ENCODE data around the gene PRICKLE2.

Gene PRICKLE2

DNA sequence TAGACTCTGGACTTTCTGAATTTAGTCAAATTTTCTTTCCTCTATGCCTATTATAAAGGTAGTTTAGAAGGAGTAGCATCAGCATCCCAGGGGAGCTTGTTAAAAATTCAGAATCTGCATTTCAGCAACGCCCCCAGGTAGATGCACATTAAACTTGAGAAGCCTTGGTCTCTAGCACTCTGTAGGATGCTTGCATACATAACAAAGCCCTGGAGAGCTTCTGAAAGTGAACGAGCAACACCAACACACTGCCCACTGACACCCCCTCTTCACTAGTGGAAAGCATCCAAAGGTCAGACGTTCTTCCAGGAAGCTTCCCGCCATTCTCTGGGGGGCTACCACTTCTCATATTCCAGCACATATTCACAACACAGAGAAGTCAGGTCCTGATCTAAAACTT, 6.5 kb downstream of the PRICKLE2 start:
- no peak for DNase-seq

DNA sequence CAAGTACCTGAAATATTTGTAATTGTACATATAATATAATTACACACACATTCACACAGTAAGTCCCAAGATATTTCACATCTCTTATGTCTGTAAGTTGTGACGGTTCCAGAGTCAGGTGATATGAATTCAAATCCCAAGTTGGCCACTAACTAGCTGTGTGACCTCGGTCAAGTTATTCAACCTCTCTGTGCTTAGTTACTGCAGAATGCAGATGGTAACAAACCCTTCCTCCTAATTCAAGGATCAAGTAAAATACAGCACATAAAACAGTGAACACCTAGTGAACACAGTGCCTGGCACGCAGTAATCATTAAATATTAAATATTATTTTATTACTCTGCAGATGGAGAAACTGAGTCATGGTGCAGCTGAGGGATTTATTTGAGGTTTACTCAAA, 6.9 kb downstream of the PRICKLE2 start:
- DNase-seq: no peak

DNA sequence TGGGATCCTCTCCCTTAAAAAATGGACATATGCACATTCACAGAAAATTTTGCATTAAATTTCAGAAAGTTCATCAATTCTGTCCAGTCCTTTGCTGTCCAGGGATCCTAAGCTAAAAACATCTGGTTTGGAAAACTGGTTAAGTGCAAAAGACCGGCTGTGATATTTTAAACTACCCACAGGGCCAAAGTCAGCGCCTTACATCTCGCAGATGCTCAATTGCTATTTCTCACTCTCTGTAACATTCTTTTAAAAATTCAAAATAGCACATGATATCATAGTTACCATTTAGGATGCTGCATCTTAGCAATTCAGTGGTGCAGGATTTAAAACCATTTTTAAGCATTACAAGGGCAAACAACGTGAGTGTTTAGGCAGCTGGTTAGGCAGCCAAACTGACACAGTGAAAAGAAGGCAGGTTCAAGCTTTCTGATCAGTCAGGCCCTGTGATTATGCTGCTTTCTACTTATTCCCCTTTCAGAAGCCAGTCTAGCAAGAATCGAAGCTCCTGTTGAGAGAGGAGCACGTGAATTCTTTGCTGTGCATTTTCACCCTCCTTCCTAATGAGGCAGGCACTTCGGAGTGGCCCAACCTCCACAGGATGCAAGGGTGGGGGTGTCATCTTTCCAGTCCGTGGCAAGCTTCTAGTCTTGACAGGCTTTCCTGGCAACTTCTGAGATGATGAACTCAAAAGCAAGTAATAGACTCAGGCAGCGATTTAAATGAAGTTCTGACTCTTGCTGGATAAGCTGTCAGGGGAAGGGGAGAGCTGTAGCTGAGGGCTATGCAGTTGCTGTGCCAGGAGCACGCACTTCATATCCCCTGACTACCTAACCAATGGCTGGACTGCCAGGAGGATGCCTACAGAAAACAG, 8.8 kb downstream of the PRICKLE2 start:
- DNase-seq: no peak

DNA sequence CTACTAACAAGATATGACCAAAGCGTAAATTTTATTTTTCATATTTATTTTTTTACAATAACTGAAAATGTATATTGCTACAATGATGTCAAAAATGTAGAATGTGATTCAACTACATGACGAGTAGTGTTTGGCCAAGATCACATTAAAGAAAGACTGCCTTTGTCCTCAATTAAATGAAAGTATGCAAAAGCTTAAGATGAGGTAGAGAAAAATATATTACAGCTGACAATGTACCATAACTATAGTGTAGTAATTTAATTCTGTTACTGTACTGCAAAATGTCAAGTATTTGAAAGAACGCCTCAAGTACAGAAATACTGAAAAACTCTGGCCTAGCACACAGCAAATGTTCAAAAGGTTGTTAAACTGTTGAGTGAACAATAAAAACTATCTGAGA, 9.7 kb downstream of the PRICKLE2 start:
- DNase-seq: no peak

DNA sequence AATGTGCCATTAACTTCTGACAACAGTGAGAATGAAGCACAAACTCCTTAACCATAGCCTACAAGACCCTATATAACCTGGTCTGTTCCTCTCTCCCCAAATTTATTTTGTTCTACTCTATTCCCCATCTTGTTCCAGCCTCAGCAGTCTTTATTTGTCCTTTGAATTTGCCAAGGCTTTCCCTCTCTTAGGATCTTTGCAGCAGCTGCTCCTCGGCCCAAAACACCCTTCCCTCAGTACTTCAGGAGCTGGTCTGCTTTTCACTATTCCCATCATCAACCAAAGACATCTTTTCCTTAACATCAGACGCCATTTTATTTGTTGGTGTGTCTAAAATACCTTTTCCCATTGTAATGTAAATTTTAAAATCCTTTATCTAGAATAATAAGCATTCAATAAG, 10.2 kb downstream of the PRICKLE2 start:
- DNase-seq: no peak

DNA sequence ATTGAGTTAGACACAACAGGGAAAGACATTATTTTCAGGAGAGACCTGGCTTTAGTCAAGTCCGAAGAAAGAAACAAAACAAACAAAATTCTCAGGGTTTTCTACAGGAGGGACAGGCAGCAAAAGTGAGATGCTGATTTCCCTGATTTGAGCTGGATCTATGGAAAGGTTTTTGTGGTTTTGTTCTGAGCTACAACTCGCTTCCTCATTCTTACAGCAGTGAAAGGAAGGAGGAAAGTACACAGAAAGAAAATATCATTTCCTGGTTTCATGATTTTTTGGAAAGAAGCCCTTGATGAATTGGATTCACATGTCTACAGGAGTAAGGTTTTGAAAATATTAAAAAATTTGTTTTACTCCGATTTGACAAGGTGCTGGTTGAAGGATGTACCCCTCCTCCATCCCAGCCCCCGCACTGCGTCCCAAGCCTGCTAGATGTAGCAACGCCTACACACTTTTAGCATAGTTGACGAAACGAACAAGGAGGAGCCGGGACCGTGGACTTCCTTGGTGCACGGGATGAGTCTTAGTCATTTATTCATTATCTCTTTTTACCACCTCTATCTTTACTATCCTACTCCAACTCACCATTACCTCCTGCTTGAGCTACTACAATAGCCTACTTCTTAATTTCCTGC, 10.8 kb downstream of the PRICKLE2 start:
- DNase-seq: no peak

DNA sequence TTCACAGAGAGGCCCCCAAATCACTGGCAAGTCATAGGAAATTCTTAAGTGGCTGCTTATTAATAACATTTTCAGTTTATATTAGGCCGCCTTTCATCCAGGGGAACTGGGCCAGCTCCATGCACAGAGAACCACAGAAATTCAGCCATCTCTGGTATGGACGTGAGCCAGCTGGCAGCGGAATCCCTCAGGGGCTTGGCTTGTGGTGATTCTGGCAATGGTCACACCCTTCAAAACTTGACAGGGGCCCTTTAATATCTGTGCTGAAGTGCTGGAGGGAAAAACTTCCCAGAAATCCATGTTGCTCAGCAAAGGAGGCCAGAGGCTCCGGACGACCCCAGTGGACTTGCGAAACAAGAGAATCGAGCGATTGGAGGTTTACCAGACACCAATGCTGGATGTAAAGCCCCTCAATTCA, 11.3 kb downstream of the PRICKLE2 start:
- DNase-seq: no peak

DNA sequence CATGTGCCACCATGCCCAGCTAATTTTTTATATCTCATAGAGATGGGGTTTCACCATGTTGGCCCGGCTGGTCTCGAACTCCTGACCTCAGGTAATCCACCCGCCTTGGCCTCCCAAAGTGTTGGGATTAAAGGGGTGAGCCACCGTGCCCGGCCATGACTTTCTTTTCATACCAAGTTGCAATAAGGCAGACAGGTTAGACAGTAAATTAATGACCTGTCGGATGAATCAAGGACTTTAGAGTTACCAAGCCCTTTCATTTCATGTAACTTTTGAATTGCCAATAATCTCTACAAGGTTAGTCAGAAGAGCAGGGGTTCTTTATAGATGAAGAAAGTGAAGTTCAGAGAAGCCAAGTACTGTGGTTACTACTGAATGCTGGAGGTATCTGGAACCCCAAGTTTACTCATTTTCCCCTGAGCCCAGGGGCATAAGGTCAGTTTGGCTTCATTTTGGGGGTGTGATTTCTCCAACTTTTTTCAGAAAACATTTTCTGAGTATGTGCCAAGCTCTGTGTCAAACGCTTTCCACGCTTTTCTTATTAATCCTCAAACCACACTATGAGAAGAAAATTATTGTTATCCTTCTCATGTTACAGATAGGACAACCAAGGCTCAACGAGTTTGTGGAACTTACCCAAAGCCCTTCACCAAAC, 11.9 kb downstream of the PRICKLE2 start:
- no peak for DNase-seq

DNA sequence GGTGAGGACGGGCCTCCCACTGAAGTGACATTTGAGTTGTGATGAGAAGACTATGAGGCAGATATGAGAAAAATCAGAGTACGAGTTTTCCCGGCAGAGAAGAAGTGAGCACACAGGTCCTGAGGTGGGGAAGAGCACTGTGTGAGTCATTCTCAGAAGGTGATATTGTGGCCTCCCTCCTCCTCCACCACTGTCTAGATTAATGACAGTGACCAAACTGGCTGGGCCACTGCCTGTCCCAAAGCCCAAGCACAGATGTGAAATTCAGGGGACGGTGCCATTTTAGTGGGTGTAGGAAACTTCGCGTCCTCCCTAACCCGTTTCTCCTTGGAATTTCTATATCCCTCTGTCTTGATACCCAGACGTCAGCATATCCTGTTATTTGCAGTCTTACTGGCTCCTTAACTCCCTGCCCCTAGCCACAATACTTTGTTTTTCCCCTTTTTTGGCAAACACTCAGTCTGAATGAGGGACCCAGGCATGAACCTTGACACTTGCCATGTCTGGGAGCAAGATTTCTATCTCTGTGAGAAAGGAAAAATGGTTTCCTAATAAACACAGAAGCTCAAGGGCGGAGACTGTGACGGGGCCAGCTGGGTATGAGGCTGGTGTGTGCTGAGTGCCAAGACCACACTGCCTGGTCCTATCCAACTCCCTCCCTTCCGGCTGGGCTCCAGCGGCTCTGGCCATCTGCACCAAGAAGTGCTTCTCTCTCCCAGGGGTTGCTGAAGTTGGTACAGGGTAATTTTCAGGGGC, 15.2 kb downstream of the PRICKLE2 start:
- no peak for DNase-seq

DNA sequence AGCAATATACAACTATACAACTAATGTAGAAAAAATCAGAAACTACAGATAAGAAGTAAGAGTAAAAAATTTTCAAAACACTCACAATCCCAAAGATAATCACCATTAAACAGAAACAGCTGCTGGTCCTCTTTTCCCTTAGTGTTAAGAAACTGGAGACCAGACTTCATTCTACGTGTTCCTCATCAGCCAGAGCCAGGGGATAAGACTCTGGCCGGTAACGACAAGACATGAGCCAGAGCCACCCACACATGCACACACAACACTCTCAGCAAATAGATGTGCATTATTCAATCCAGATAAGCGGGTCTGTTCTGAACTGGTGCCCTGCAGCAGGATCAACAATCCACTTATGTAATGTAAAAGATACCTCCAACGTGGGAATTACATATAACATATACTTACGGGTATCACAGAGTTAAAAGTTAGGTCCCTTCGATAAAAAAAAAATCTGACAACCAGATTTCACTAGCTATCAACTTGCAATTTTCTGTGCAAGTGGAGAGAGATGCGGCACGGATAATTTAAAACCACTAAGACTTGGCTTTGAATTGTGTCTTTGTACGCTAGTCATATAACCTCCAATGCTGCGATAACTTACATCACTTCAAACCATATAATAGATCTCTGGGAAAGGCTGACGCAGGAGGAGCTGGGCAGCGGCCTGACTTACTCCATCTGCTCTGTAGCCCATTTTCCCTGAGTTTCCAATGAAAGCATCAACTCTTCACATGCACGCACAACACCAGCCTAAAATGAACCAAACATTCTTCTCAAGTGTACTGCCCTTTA, 17.8 kb downstream of the PRICKLE2 start:
- no peak for DNase-seq

DNA sequence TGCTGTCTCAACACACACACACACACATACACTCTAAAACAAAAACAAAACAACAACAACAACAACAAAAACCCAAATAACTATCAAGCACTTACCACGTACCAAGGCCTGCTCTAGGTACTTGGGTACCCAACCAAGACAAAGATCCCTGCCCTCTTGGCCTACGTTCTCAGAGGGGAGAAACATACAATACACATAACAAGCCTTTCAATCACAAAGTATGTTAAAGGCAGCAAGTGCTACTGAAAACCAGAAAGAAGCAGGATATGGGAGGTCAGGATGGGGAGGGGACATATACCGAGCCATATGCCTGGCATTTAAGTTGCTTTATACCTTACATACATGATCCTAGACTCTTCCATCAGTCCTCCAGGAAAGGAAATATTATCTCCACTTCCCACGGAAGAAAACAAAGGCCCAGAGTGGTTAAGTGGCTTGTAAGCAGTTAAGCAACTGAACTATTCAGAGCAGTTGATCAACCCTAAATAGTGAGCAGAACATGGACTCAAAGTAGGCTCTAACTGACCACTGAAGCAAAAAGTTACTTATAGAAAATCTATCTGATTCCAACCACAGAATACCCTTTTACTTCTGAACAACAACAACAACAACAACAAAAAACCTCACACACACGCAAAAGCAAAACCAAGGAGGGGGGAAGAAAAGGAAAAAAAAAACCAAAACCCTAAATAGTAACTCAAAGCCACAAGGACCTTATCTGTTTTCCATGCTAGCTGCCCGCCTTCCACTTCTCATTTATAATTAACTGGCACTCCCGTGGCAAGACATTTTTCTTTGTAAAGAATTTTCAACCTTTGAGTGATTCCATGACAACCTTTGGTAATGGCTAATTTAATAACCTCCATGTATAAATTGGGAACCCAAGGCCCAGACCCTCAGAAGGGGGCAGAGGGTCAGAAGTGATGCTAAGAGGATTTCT, 21.0 kb downstream of the PRICKLE2 start:
- DNase-seq: no peak

DNA sequence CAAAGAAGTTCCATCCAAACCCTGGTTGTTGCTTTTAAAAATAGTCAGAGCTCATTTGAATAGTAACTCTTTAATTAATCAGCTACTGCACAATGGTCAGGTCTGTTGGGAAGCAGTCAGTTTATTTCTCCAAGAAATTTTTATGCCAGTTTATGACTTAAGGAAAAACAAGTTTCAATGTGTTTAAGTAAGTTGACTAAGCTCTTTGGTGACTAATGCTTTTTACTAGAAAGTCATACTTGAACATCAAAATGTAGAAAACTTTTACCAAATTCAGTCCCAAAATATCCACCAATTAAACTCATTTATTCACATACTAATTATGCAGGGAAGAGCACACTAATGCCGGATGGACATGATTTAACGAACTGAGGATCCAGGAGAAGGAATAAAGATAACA, 22.1 kb downstream of the PRICKLE2 start:
- no peak for DNase-seq

DNA sequence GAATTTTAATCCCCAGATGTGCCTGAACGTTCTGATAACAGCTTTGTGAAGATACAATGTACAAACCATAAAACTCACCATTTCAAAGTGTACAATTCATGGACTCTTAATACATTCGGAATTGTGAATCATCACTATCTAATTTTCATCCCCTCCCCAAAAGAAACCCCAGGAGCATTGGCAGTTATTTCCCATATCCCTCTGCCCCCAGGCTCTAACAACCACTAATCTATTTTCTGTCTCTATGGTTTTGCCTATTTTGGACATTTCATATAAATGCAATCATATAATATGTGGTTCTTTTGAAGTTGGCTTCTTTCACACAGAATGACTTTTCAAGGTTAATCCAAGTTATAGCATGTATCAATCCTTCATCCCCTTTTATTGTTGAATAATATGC, 25.3 kb downstream of the PRICKLE2 start:
- DNase-seq: no peak

DNA sequence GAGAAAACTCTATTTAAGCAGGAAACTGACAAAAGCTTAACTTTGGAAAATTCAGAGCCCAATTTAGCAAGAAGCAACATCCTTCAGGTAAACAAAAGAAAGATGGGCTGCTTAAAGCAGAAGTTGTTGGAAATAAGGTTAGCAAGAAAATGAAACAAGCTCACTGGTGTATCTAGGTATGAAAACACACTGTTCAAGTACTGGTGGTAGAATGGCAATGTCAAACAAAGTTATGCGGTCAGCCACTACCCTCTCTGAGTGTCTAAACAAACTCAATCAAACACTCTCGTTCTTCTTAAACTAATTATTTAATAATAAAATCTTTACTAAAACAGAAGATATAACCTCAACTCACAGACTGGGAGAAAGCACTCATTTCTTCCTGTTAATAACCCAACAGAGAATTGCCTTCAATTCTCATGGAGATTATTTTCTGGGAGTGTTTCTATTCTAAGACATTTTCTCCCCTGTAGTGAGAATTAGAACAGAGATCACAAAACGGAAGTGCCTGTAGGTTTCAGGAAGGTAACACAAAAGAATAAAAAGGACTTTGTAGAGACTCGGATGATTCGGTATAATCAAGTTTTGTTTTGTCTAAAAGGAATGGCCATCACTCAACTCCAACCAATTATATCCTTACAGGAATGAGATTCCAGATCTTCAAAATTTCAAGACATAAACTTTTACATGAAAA, 28.9 kb downstream of the PRICKLE2 start:
- DNase-seq: no peak

DNA sequence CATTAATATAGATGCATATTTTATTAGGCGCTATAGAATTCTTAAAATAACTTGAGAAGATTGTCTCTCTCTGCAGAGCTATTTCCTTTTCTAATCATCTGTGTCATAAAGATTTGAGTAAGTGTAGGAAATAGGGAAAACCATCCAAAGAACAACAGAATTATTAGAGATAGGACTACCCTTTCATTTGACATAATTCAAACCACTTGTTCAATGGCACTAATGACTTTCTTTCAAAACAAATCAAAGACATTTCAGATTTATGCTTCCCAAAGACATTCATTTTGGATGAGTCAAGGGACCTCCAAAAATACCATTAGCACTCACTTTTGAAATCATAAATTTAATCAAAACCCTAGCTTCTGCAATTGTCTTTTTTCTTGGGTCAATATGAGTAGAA, 29.5 kb downstream of the PRICKLE2 start:
- no peak for DNase-seq

DNA sequence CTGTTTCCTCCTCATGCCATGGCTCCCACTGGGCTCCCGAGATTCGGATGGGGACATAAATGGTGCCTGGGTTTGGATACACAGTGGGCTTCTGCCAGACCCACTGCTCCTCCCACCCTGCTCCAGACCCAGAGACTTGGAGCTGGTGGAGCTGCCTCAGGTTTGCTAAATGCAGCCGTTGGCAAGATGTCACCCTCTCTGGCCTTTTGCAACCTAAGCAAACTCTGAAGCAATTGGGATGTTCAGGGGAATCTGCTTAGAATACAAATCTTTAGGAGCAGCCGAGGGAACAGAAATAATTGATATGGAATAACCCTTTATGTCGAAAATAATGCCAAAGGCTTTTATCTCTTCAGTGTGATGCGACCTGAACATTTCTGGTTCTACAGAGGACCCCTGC, 33.4 kb downstream of the PRICKLE2 start:
- DNase-seq: no peak

DNA sequence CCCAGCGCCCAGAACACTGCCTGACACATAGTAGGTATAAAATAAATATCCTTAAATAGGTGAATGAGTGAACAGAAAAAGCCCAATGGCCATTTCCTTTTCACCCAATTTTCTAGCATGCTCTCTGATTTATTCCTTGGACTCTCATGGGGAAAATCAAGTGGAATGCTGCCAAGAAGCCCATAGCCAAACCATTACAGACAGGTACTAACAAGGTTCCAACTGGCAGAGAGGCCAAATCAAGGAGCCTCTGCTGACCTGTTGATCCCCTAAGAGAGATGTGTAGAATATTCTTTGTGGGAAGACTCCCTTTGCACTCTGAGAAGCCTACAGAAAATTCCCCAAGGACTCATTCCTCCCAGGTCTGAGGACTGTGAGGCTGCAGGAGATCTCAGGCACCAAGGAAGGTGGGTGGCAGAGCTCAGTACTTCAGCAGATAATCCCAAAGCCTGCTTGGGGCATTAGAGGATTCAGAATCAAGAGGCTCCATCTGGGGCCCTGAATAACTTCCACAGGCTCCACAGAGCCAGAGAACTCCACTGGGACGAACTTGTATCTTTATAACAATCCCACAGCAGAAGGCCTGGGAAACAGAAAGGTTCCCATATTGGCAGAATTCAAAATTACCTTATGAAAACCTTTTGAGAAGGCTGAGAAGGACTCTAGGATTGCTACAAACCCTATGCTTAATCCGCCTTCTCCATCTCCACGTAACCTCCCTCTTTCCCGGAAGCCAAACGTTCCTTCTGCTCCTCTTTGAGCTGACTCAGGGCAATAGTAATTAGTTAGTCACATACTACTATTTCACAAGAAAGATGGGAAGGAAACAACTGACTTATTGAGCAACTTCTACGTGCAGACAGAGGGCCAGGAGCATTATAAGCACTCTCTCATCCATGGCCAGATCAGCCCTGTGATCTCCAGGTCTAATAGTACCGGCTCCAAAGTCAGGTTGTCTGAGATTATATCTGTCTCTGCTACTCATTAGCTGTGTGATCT, 34.5 kb downstream of the PRICKLE2 start:
- no peak for DNase-seq

DNA sequence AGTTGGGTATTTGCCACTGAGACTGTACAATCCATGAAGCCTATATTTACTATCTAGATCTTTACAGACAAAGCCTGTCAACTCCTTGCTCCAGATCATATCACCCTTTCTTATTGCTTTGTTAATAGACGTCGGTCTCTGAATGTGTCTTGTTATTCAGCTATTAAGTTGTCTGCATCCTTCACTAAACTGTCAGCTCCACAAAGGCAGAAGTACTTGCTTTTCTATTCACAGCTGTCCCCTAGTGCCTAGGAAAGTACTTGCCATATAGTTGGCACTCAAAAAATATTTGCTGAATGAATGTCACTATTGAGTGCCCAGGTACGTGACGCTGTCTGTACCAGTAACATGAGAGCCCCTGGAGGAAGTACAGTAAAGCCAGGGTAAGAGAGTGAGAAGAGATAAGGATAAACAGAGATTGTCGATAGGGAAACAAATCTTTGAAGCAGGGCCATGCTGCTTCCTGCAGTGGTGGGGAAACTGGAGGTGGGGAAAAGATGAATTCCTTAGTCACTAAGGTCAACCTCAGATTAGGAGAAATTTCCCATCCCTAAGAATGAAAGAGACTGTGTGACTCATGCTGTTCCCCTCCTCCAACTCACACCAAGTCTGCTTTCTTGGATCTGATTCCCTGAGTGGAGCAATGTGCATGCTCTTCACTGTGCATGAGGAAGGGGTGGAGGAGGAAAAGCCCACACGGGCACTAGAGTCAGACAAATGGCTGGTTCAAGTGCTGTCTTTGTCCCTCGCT, 36.3 kb downstream of the PRICKLE2 start:
- DNase-seq: no peak
